Spleen (tissue), 11 donors: ENCODE measurements around the gene PPHLN1. TPM values are rescaled to one million over a fixed set of nuclear protein-coding genes. Genes with fewer than 3 reads are reported as not detected.

Experiments
- DNase-seq: peaks from one replicate; pipeline ENCODE4 v3.0.0-alpha.2; 2020
- H3K27ac ChIP-seq, 8 donors: fragments of 200-600 bp; sonication (generic) in 7 of 8; 1 replicate in 4 of 8; 2 replicates in 4 of 8; pipeline versions ENCODE4 v1.5.0 to v1.8.0; 2016 to 2021; ENCODE audit warnings: inconsistent platforms in 4 of 8, mild to moderate bottlenecking in 4 of 8, moderate library complexity in 1 of 8
- H3K27me3 ChIP-seq, 7 donors: fragments of 200-600 bp; sonication (generic) in 6 of 7; replicated peaks in 1 of 7; 1 replicate in 4 of 7; 2 replicates in 3 of 7; pipeline versions ENCODE4 v1.5.0 to v1.8.0; 2016 to 2021; ENCODE audit warnings: inconsistent platforms in 3 of 7, mild to moderate bottlenecking in 1 of 7
- H3K36me3 ChIP-seq, 6 donors: fragments of 200-600 bp; sonication (generic) in 5 of 6; 1 replicate in 4 of 6; 2 replicates in 2 of 6; pipeline versions ENCODE4 v1.5.0 to v1.8.0; 2016 to 2021; ENCODE audit warnings: inconsistent platforms in 2 of 6
- H3K4me1 ChIP-seq, 6 donors: fragments of 200-600 bp; sonication (generic) in 5 of 6; 1 replicate in 3 of 6; 2 replicates in 3 of 6; pipeline versions ENCODE4 v1.5.0 to v1.8.0; 2016 to 2021; ENCODE audit warnings: inconsistent platforms in 3 of 6
- H3K4me3 ChIP-seq, 8 donors: fragments of 200-600 bp; sonication (generic) in 7 of 8; 1 replicate in 4 of 8; 2 replicates in 4 of 8; pipeline versions ENCODE4 v1.5.0 to v1.8.0; 2016 to 2021; ENCODE audit warnings: inconsistent platforms in 4 of 8, mild to moderate bottlenecking in 4 of 8, moderate library complexity in 2 of 8
- H3K9me3 ChIP-seq, 8 donors: fragments of 200-600 bp; sonication (generic) in 7 of 8; 1 replicate in 4 of 8; 2 replicates in 4 of 8; pipeline versions ENCODE4 v1.5.0 to v1.8.0; 2016 to 2021; ENCODE audit warnings: inconsistent platforms in 4 of 8
- CTCF ChIP-seq, 11 experiments: fragments of 200-600 bp in 7 of 11; fragments of 450-650 bp in 4 of 11; sonication (generic) in 4 of 11; IDR thresholded peaks in 8 of 11; conservative IDR thresholded peaks in 3 of 11; 1 replicate in 7 of 11; 2 replicates in 4 of 11; pipeline versions ENCODE4 v1.4.0 to v1.8.0; 2016 to 2021; ENCODE audit warnings: antibody characterized with exemption in 11 of 11, inconsistent platforms in 4 of 11, mild to moderate bottlenecking in 1 of 11
- POLR2A ChIP-seq, 3 donors: fragments of 450-650 bp; IDR thresholded peaks; one replicate each; pipeline ENCODE4 v1.5.1; 2017; ENCODE audit warnings: antibody characterized with exemption in 3 of 3, mild to moderate bottlenecking in 1 of 3
- POLR2AphosphoS5 ChIP-seq, 3 donors: sonication (generic); formaldehyde crosslinking; IDR thresholded peaks; one replicate each; pipeline ENCODE4 v1.5.1; 2017; ENCODE audit warnings: antibody characterized with exemption in 3 of 3
- WGBS, 5 donors: extraction: QIAGEN DNeasy Blood & Tissue Kit in 3 of 5; methylation state at CpG; one replicate each; pipeline versions ENCODE4 v1.1.5 to v1.1.7; 2013 to 2018; 5-methylcytosine and 5-hydroxymethylcytosine counted together
- intact Hi-C: fragments of 100-400 bp; cut with DNase I; formaldehyde crosslinking; loops from one replicate; pipeline ENCODE4 v1.15.0; 2023; ENCODE audit warnings: low total_unique reads
- polyA plus RNA-seq, 3 donors: library from polyadenylated mRNA; stranded (reverse); fragments of 200-250 nt; gene quantifications; one replicate each; pipeline ENCODE4 v1.2.1, GENCODE V29; 2013
- total RNA-seq, 7 donors: library from RNA; depleted of rRNA in 3 of 7; stranded (reverse); fragments of >200 nt in 3 of 7; fragmentation: NEBNext Ultra II Directional in 4 of 7; extraction: Animal tissue kit (Norgen Biotek cat#: 25700) in 4 of 7; gene quantifications; one replicate each; pipeline versions ENCODE4 v1.1.0 to v1.2.1, GENCODE V29; 2016 to 2021
- donor health status: healthy with polysubstance abuse.
- donor health status: DM: no; HTN: no; CAD: no; lungs with moderate emphysema.
- donor health status: DM: no; HTN: no; CAD: no.
- donor health status: Bipolar disorder and iron deficiency.
- donor health status: healthy.
- donor health status: DM: no; HTN: no; CAD: no.
- donor health status: DM: yes; HTN: yes; CAD: no.

PPHLN1 gene
- total and polyA plus RNA-seq, 10 donors: 39.6 to 103 (median 65.2) TPM

- no peaks in the 10 kb centered on the region for H3K27me3 ChIP-seq
- peaks cover 0 to 21% (median 4%) of the 10 kb centered on the region in 6 donors for H3K36me3 ChIP-seq
- TF ChIP-seq POLR2A (IDR thresholded peaks at IDR 0.05) (no peak), POLR2AphosphoS5 (IDR thresholded peaks at IDR 0.05) (no peak), CTCF (IDR thresholded peaks at IDR 0.05 in 8 of 11, conservative IDR thresholded peaks at IDR 0.05 in 3 of 11) (no peak)
- no peak overlapping the region for H3K4me3 ChIP-seq
- H3K27ac ChIP-seq: peak overlapping the region in 6 of 8 donors; percentile 9 to 67 (median 42)
- 36 to 73% (median 57%) methylated on average over 3 of the region's 3 CpGs for WGBS, 5 donors
- H3K4me1 ChIP-seq: peaks cover 12 to 87% (median 65%) of the 10 kb centered on the region in 6 donors
- no peak for DNase-seq
- intact Hi-C loops: no loop called here
- no peaks in the 10 kb centered on the region for H3K9me3 ChIP-seq
These were observed 149.1 kb downstream of the PPHLN1 start for GRCh38 chr12:42475106-42475505.

- Histone ChIP-seq H3K27ac (no peak overlapping the region), H3K9me3 (no peaks in the 10 kb centered on the region), H3K36me3 (no peaks in the 10 kb centered on the region), H3K27me3 (peaks cover 0 to 11% (median 2%) of the 10 kb centered on the region in 7 donors), H3K4me3 (no peak overlapping the region), H3K4me1 (peaks cover 10 to 87% (median 64%) of the 10 kb centered on the region in 6 donors)
- 55 to 100% (median 90%) methylated on average over 1 of the region's 1 CpG for WGBS, 5 donors
- intact Hi-C loops: no loop called here
- no peak for DNase-seq
- TF ChIP-seq CTCF (IDR thresholded peaks at IDR 0.05 in 8 of 11, conservative IDR thresholded peaks at IDR 0.05 in 3 of 11) (no peak), POLR2A (IDR thresholded peaks at IDR 0.05) (no peak), POLR2AphosphoS5 (IDR thresholded peaks at IDR 0.05) (no peak)
These were observed 152.0 kb downstream of the PPHLN1 start for GRCh38 chr12:42477941-42478340.

GRCh38 chr12:42481368-42481767, 155.4 kb downstream of the PPHLN1 start:
- H3K4me1 ChIP-seq: peaks cover 7 to 78% (median 45%) of the 10 kb centered on the region in 6 donors
- WGBS, 5 donors: 70 to 92% (median 78%) methylated on average over 1 of the region's 1 CpG
- H3K27ac ChIP-seq: peak overlapping the region in 7 of 8 donors; percentile 84 to 94 (median 91)
- TF ChIP-seq CTCF (IDR thresholded peaks at IDR 0.05 in 8 of 11, conservative IDR thresholded peaks at IDR 0.05 in 3 of 11) (no peak), POLR2AphosphoS5 (IDR thresholded peaks at IDR 0.05) (no peak), POLR2A (IDR thresholded peaks at IDR 0.05) (no peak)
- H3K4me3 ChIP-seq: peak overlapping the region in 3 of 8 donors; percentile 78 to 97 (median 83)
- H3K9me3 ChIP-seq: no peaks in the 10 kb centered on the region
- intact Hi-C loops: loop anchor here (10.0 kb wide), 2 partner anchors 83 to 803 kb away; no protein-coding TSS in a partner anchor
- DNase-seq: no peak
- peaks cover 0 to 28% (median 8%) of the 10 kb centered on the region in 7 donors for H3K27me3 ChIP-seq
- H3K36me3 ChIP-seq: no peaks in the 10 kb centered on the region

GRCh38 chr12:42482041-42482747, 156.2 kb downstream of the PPHLN1 start:
- peak overlapping the region; percentile 81 to 94 (median 90) for H3K27ac ChIP-seq
- TF ChIP-seq CTCF (IDR thresholded peaks at IDR 0.05 in 8 of 11, conservative IDR thresholded peaks at IDR 0.05 in 3 of 11): no peak
- TF ChIP-seq POLR2AphosphoS5 (IDR thresholded peaks at IDR 0.05): peak in 1 of 3 donors; percentile 27
- H3K27me3 ChIP-seq: peaks cover 0 to 28% (median 8%) of the 10 kb centered on the region in 7 donors
- intact Hi-C loops: loop anchor here (10.0 kb wide), 2 partner anchors 83 to 803 kb away; no protein-coding TSS in a partner anchor
- peak overlapping the region; percentile 66 to 97 (median 80) for H3K4me3 ChIP-seq
- no peak for DNase-seq
- peaks cover 7 to 74% (median 45%) of the 10 kb centered on the region in 6 donors for H3K4me1 ChIP-seq
- WGBS, 5 donors: 37 to 52% (median 46%) methylated on average over 18 of the region's 18 CpGs
- H3K36me3 ChIP-seq: no peaks in the 10 kb centered on the region
- no peaks in the 10 kb centered on the region for H3K9me3 ChIP-seq
